HG02763 (cell line): ENCODE data around the gene TBC1D3B.
"Not testable (repeated sequence)": the region's sequence is repeated elsewhere in the genome, so short reads cannot be mapped to it uniquely, and the experiment has no call there.

Source experiments
- ATAC-seq: cut with Tn5 transposase; IDR thresholded peaks from one replicate; pipeline ENCODE4 v1.9.1; 2021; ENCODE audit warnings: mild to moderate bottlenecking, moderate library complexity; ENCODE audit not compliant: unreplicated experiment

TBC1D3B gene

GRCh38 chr17:36131931-36132330 is 44.5 kb downstream of the TBC1D3B start:
- no peak for ATAC-seq

- no peak for ATAC-seq
Observed at GRCh38 chr17:36131421-36131820, 45.0 kb downstream of the TBC1D3B start.

- ATAC-seq: no peak
Observed at GRCh38 chr17:36130346-36130745, 46.1 kb downstream of the TBC1D3B start.

GRCh38 chr17:36129616-36130015 is 46.8 kb downstream of the TBC1D3B start:
- ATAC-seq: no peak

- ATAC-seq: no peak
Observed at GRCh38 chr17:36128411-36128978, 47.9 kb downstream of the TBC1D3B start.

- no peak for ATAC-seq
Observed at GRCh38 chr17:36127911-36128310, 48.5 kb downstream of the TBC1D3B start.

GRCh38 chr17:36127199-36127893 is 49.1 kb downstream of the TBC1D3B start:
- no peak for ATAC-seq

GRCh38 chr17:36124879-36125824 is 51.3 kb downstream of the TBC1D3B start:
- ATAC-seq: no peak

- ATAC-seq: no peak
Observed at GRCh38 chr17:36123431-36123830, 53.0 kb downstream of the TBC1D3B start.

- ATAC-seq: not testable (repeated sequence)
Observed at GRCh38 chr17:36121099-36121498, 55.3 kb downstream of the TBC1D3B start.

GRCh38 chr17:36120221-36120620 is 56.2 kb downstream of the TBC1D3B start:
- no peak for ATAC-seq

- ATAC-seq: no peak
Observed at GRCh38 chr17:36118477-36119353, 57.7 kb downstream of the TBC1D3B start.

GRCh38 chr17:36117505-36118382 is 58.7 kb downstream of the TBC1D3B start:
- ATAC-seq: no peak
